Occipital lobe (tissue), 2 donors: ENCODE data around the gene CBFB. TPM values are rescaled to one million over a fixed set of nuclear protein-coding genes. Genes with fewer than 3 reads are reported as not detected.
"Not testable (repeated sequence)": the region's sequence is repeated elsewhere in the genome, so short reads cannot be mapped to it uniquely, and the experiment has no call there.

ENCODE experiments used
- DNase-seq: peaks from one replicate; lab custom pipeline; 2025; lab: John Stamatoyannopoulos, UW
- total RNA-seq: library from RNA; depleted of rRNA; stranded (reverse); fragments of >200 nt; gene quantifications from one replicate; pipeline ENCODE4 v1.2.3, GENCODE V29; 2014

CBFB gene
- total RNA-seq: 65.4 TPM

- DNase-seq: peak; percentile 83
Observed at GRCh38 chr16:67028696-67029253, at the start of gene CBFB. CBFB (plus strand) TSS chr16:67029149; CDS start chr16:67029408, 259 bp downstream.

DNA sequence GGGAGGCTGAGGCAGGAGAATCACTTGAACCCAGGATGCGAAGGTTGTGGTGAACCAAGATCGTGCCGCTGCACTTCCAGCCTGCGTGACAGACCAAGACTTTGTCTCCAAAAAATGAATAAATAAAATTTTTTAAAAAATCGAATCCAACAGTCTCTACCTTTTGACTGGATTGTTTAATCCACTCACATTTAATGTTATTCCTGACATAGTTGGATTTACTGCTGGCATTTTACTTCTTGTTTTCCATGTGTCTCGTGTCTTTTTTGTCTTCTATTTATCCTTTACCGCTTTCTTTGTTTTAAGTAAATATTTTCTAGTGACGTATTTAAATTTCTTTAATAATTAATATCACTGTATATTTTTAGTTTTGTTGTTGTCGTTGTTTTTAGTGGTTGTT lies 45.9 kb upstream of the CBFB start:
- DNase-seq: no peak

- no peak for DNase-seq
Observed at GRCh38 chr16:66984892-66985311, 44.0 kb upstream of the CBFB start.

DNA sequence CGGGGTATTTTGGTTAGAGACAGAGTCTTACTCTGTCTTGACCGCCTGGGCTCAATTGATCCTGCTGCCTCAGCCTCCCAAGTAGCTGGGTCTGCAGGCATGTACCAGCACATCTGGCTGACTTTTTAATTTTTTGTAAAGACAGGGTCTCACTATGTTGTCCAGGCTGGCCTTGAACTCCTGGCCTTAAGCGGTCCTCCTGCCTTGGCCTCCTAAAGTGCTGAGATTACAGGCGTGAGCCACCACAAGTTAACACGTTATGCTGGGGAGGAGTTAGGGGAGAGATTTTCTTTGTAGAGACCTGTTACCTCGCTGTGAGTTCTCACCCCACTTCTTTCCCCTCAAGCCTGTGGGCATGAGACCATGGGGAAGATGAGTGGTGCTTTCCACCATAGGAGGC lies 42.4 kb upstream of the CBFB start:
- DNase-seq: no peak

- DNase-seq: no peak
Observed at GRCh38 chr16:66988197-66988788, 40.7 kb upstream of the CBFB start, which contains the start of gene CES4A. CES4A (plus strand) TSS chr16:66988589; CDS start chr16:66988773, 184 bp downstream.

GRCh38 chr16:66991545-66992077 lies 37.3 kb upstream of the CBFB start:
- DNase-seq: no peak

- not testable (repeated sequence) for DNase-seq
Observed at GRCh38 chr16:66993558-66993957, 35.4 kb upstream of the CBFB start.

DNA sequence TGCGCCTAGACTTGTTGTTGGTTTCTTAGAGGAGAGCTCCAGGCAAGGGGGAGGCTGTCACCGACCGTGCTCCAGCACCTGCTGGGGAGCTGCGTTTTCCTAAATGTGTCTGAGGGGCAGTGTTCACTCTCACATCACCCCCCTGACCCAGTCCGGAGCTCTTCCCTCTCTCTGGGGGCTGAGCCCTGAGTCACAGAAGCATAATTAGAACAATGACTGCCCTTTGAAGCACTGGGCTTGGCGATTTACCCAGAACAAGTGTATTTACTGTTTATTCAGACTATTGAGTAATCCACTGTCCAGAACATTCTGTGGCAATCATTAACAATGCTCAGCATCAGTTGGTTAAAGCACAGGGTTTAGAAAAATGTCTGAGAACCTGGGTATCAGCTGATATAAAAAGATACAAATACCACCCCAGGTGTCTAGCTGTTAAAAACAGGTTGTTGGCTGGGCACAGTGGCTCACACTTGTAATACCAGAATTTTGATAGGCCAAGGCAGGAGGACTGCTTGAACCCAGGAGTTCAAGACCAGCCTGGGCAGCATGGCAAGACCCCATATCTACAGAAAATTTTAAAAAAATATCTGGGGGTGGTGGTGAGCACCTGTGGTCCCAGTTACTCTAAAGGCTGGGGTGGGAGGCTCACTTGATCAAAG lies 32.5 kb upstream of the CBFB start:
- peak; percentile 79 for DNase-seq

DNA sequence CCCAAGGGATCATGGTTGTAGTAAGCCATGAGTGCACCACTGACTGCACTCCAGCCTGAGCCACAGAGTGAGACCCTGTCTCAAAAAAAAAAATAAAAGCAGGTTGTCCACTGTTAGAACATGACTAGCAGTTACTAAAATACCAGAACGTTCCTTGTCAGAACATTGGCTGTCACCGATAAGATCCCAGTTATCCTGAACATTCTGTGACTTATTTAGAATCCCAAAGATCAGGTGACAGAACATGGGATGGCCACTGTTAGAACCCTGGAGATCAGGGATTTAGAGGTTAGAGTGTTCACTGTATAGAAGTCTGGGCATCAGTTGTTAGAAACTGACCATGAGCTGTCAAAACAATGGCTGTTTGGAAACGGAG lies 32.0 kb upstream of the CBFB start:
- no peak for DNase-seq

GRCh38 chr16:67000384-67001351 lies 28.3 kb upstream of the CBFB start:
- peak; percentile 61 for DNase-seq

DNA sequence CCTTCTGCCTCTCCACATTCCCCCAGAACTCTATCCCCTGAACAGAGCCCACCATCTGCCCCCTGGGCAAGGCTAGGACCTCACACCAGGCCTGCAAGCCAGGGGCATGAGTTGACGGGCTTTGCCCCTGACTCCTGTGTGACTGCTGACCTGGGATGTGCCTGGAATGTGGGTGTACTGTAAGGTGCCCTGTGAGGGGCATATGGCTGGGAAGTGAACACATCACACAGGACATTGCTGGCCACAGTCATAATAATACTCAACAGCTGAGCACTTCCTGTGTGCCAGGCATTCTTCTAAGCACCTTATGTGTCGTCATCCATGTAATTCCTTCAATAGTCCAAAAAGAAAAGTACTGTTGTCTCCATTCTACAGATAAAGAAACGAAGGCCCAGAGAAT lies 27.2 kb upstream of the CBFB start:
- no peak for DNase-seq

DNA sequence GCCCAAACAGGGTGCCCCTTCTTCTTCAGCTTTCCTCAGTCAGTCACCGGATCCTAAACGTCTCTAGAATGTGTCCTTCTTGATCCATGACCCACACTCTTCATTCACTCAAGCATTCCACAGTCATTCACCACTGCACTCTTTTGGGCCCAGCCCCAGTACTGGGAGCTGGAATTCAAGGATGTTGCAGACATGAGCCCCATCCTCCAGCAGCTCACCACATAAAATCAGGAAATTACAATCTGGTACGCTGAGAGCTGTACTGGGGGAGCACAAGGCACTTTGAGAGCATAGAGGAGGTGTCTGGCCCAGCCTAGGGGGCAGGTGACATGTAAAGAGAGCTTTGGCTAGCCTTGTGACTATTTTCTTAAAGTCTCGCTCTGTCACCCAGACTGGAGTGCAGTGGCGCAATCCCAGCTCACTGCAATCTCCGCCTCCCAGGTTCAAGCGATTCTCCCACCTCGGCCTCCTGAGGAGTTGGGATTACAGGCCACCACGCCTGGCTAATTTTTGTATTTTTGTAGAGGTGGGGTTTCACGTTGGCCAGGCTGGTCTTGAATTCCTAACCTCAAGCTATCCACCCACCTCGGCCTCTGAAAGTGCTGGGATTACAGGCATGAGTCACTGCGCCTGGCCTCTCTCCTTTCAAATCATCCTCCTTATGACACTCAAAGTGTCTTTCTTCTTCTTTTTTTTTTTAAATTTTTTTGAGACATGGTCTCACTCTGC lies 21.9 kb upstream of the CBFB start:
- no peak for DNase-seq

DNA sequence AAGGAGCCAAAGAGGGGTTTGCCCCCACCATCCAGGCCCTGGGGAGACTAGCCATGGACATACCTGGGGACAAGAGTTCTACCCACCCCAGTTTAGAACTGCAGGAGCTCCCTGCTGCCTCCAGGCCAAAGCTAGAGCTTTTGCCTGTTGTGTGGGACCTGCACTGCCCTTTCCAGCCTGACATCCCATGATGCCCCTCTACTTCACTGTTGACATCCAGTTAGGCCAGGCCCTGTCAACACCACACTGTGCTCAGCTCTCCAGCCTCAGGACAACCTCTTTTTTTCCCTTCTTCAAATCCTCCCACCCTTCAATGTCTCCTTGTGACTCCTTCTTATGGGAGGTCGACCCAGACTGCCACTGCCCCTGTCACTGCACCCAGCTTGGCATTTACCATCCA lies 19.8 kb upstream of the CBFB start:
- no peak for DNase-seq

DNA sequence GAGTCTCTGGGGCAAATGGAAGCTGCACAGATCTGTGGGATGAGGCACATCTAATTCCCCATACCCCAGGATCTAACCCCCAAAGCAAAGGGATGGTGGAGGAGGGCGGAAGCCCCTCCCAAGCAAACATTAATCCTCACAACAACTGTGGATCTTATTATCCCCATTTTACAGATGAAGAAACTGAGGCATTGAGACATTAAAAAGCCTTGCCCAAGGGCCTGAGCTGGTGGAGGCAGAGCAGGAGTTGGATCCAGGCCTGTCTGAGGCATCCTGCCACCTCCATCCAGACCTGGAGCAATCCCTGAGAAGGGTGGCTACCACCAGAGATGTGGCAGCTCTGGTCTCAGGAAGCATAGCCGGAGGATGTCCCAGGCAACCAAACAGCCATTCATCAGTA lies 17.7 kb upstream of the CBFB start:
- DNase-seq: no peak

DNA sequence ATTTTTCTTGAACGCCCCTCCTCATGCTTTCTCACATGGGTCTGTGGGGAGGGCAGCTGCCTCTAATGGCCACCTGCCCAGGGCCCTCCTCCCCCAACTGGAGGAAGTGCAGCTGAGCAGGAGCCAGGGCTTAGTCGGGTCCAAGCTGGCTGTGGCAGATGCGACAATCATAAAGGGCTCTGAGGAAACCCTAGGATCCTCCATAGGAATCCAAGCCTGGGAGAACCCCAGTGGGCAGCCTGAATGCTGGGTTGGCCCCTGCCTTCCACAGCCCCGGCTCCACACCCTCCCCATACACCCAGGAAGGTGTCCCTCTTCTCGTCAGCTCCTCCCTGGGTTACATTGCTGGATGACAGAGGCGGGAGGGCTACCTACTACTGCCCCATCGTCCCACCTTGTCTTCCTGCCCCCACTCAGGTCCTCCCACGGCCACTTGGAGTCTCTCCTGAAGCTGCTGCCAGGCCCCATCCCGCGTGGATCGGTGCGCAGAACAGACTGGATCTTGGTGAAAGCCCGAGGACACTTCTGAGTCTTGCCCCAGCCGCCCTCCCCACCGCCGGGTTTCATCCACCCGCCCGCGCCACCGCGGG lies 15.6 kb upstream of the CBFB start:
- no peak for DNase-seq

DNA sequence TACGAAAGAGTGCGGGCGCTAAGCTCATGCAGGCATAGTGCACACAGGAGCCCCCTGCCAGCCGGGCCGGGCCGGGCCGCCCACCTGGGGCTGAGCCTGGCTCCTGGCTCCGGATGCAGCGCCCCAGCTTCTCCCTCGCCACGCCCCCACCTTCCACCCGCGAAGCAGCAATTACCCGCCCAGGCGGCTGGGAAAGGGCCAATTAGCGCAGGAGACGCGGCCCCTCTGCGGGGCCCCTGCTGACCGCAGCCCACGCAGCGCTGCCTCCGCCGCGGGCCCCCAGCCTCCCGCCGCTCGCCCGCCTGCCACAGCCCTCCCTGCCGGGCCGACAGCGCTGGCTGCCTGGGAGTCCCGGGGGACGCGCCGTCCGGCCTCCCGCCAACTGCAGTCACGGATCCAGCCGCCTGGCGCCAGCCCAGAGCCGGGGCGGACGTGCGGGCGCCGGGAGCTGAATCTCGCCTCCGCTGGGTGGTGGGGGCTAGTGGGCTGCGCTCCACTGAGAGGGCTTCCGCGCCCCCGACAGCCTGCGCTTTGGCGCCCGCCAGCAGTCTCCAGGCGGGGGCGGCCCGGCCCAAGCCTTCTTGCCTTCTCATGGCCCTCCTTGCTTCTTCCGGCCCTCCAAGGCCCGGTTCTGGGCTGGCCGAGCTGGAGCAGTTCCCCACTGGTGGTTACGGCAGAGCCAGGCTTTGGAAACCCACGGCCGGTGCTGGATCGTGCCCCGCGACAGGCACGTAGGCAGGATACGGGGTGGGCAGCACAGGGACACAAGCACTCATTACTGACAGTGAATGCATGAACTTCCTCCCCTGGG lies 14.9 kb upstream of the CBFB start:
- DNase-seq: peak; percentile 68

- no peak for DNase-seq
Observed at GRCh38 chr16:67014634-67015312, 14.2 kb upstream of the CBFB start.

DNA sequence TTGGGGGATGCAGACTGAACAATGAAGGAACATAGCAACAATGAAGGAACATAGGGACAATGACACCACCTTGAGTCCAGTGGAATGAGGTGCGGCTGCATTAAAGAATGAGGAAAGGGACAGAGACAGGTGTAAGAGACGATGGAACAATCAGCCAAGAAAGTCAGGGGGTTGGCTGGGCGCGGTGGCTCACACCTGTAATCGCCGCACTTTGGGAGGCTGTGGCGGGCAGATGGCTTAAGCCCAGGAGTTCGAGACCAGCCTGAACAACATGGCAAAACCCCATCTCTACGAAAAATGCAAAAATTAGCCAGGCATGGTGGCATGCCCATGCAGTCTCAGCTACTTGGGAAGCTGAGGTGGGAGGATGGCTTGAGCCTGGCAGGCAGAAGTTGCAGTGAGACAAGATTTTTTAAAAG lies 13.6 kb upstream of the CBFB start:
- DNase-seq: no peak

DNA sequence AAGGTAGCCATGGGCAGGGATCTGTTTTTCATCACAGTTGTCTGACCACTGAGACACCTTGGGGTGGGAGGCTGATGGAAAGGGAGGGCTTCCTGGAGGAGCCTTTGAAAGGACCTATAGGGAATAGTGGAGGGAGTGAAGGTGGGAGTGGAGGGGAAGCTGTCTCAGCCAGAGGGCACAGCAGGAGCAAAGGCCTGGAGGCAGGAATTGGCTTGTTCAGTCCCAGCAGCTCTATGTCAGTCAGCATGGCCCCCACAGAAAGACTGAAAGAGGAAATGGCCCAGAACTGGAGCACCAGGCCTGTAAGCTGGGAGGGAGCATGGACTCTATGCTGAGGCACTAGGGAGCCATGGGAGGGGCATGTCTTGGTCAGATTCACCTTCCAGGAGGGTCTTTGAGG lies 12.8 kb upstream of the CBFB start:
- no peak for DNase-seq
